ENCODE data around the gene TECPR2. TPM values are rescaled to one million over a fixed set of nuclear protein-coding genes. Genes with fewer than 3 reads are reported as not detected.

TECPR2 gene
- total and polyA plus RNA-seq, 10 of the 15 experiments (the other 5 are each of a cell fraction or from before 2014, with no cell fraction given) = 0.15 to 10.0 (median 3.0) TPM

- SMC1A ChIA-PET (ENCODE audit: uncharacterized antibody, unreplicated experiment) = interaction anchor here (0.7 to 0.9 kb wide), 2 partner anchors 8 to 364 kb away, joined by 3 read pairs; no protein-coding TSS in a partner anchor
- Histone ChIP-seq H3K79me2 (ENCODE audit: control insufficient read depth, insufficient read depth, low read length) (no peaks in the 10 kb centered on the region), H3K4me2 (ENCODE audit: control insufficient read depth, insufficient read depth) (no peak overlapping the region), H3K4me1 (ENCODE audit: control insufficient read depth, insufficient read depth, low read length) (no peaks in the 10 kb centered on the region), H3K9ac (ENCODE audit: control insufficient read depth, insufficient read depth, low read length) (no peak overlapping the region), H3K27me3 (replicated peaks in 1 of 2; ENCODE audit: control insufficient read depth in 2 of 2, insufficient read depth in 2 of 2, low read length in 1 of 2) (peaks cover under 1% of the 10 kb centered on the region in 2 experiments; a peak in 3 of 4 replicates), H3K27ac (ENCODE audit: control insufficient read depth, insufficient read depth) (no peak overlapping the region), H2AFZ (ENCODE audit: control insufficient read depth, low read depth, low read length) (no peak overlapping the region), H3K9me3 (replicated peaks; ENCODE audit: control insufficient read depth, insufficient read depth, low read length) (no peaks in the 10 kb centered on the region; the same call in 2 of the 3 replicates), H3K36me3 (ENCODE audit: control insufficient read depth in 2 of 2, insufficient read depth in 2 of 2, low read length in 1 of 2) (no peaks in the 10 kb centered on the region), H4K20me1 (ENCODE audit: control insufficient read depth, insufficient read depth) (no peaks in the 10 kb centered on the region; the same call in 1 of the 2 replicates), H3K4me3 (no peak overlapping the region)
- no peak for FAIRE-seq
- intact Hi-C loops (cut with micrococcal nuclease; ENCODE audit: unreplicated experiment) (no loop called here), in situ Hi-C loops (cut with MboI) (no loop called here)
- RAD21 ChIA-PET (ENCODE audit: unreplicated experiment) = no interaction called here
- no TSS peak for BruUV-seq (replicated peaks)
- CTCF ChIA-PET = interaction anchor here (0.5 kb wide), 1 partner anchor 149 kb away, joined by 3 read pairs; no protein-coding TSS in a partner anchor
- no peak for ATAC-seq
- WGBS (ENCODE audit: insufficient coverage, insufficient replicate concordance, low lambda C conversion rate, missing lambda C conversion rate) = 60% methylated on average over 14 of the region's 15 CpGs
- no peak for DNase-seq (ENCODE audit: low read depth, low spot score)
- POLR2A ChIA-PET = no interaction called here
- no peak for TF ChIP-seq ETV6 (conservative IDR thresholded peaks at IDR 0.05 in 1 of 2, IDR thresholded peaks at IDR 0.05 in 1 of 2; ENCODE audit: borderline replicate concordance in 1 of 2, low read depth in 1 of 2)
- no peak for TF ChIP-seq ESRRA (IDR thresholded peaks at IDR 0.05; ENCODE audit: low read length)
- TF ChIP-seq YY1 (IDR thresholded peaks at IDR 0.05; ENCODE audit: low read depth, low read length) = no peak
- no peak for TF ChIP-seq ASH2L (IDR thresholded peaks at IDR 0.05; ENCODE audit: borderline replicate concordance, low read depth)
- no peak for TF ChIP-seq ZBTB40 (IDR thresholded peaks at IDR 0.05; ENCODE audit: borderline replicate concordance)
- TF ChIP-seq, protein P1, sequence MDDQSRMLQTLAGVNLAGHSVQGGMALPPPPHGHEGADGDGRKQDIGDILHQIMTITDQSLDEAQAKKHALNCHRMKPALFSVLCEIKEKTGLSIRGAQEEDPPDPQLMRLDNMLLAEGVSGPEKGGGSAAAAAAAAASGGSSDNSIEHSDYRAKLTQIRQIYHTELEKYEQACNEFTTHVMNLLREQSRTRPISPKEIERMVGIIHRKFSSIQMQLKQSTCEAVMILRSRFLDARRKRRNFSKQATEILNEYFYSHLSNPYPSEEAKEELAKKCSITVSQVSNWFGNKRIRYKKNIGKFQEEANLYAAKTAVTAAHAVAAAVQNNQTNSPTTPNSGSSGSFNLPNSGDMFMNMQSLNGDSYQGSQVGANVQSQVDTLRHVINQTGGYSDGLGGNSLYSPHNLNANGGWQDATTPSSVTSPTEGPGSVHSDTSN (IDR thresholded peaks at IDR 0.05; ENCODE audit: insufficient replicate concordance, low read depth, low read length) = no peak
- no peak for TF ChIP-seq FOXM1 (IDR thresholded peaks at IDR 0.05; ENCODE audit: low read depth, low read length)
- no peak for TF ChIP-seq ZBED1 (IDR thresholded peaks at IDR 0.05; ENCODE audit: borderline replicate concordance)
- TF ChIP-seq USF1 (IDR thresholded peaks at IDR 0.05; ENCODE audit: borderline replicate concordance, extremely low read length, insufficient read depth, low read depth, low read length) = no peak
- no peak for TF ChIP-seq MYC (IDR thresholded peaks at IDR 0.05; ENCODE audit: insufficient read depth, insufficient read length, insufficient replicate concordance, low read length, severe bottlenecking)
- no peak for TF ChIP-seq TARDBP (IDR thresholded peaks at IDR 0.05; ENCODE audit: borderline replicate concordance)
- no peak for TF ChIP-seq CBFB (IDR thresholded peaks at IDR 0.05; ENCODE audit: low read depth)
- TF ChIP-seq KDM1A (IDR thresholded peaks at IDR 0.05; ENCODE audit: borderline replicate concordance) = no peak
- TF ChIP-seq BCL3 (IDR thresholded peaks at IDR 0.05; ENCODE audit: borderline replicate concordance, insufficient read depth, low read depth, low read length, poor library complexity, severe bottlenecking) = no peak
- no peak for TF ChIP-seq TBL1XR1 (IDR thresholded peaks at IDR 0.05; ENCODE audit: low read depth, low read length)
- no peak for TF ChIP-seq ZNF24 (IDR thresholded peaks at IDR 0.05)
These were observed 175.3 kb downstream of the TECPR2 start for GRCh38 chr14:102537981-102538601.

Data from GM12878 (cell line).